HUES48 (cell line): ENCODE data around the gene SPOCD1.

Experiments used
- H3K27ac ChIP-seq: one replicate; pipeline ENCODE4 v1.7.0; 2013; ENCODE audit warnings: low read depth, low read length, inconsistent platforms
- H3K27me3 ChIP-seq: 2 replicates; pipeline ENCODE4 v1.6.1; 2013; ENCODE audit warnings: mild to moderate bottlenecking, low read length; ENCODE audit not compliant: control insufficient read depth, insufficient read depth
- H3K36me3 ChIP-seq: 2 replicates; pipeline ENCODE4 v1.6.1; 2013; ENCODE audit warnings: low read length; ENCODE audit not compliant: control insufficient read depth, insufficient read depth
- H3K4me1 ChIP-seq: 2 replicates; pipeline ENCODE4 v1.6.1; 2013; ENCODE audit warnings: mild to moderate bottlenecking, low read length; ENCODE audit not compliant: control insufficient read depth, insufficient read depth
- H3K4me3 ChIP-seq: 2 replicates; pipeline ENCODE4 v1.5.1; 2013; ENCODE audit warnings: mild to moderate bottlenecking, low read depth, low read length
- H3K9ac ChIP-seq: 2 replicates; pipeline ENCODE4 v1.6.1; 2013; ENCODE audit warnings: mild to moderate bottlenecking, low read depth, low read length, moderate library complexity
- H3K9me3 ChIP-seq: 2 replicates; pipeline ENCODE4 v1.6.1; 2013; ENCODE audit warnings: low read length; ENCODE audit not compliant: control insufficient read depth, insufficient read depth

SPOCD1 gene

DNA sequence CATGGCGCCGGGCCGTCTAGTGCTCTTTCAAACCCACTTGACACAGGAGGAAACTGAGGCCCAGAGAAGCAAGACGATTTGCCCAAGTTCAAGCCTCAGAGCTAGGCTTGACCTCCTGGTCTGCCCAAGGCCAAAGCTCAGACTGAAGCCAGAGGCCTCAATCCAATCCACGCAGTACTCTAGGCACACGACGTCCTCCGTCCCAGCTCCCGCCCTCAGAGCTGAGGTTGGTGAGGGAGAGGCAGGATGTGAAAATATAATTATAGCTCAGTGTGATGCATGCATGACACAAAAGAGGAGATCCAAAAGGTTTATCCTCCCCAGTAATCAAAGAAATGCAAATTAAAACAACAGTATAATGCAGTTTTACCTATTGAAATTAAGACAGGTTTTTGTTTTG lies 36.1 kb downstream of the SPOCD1 start:
- Histone ChIP-seq H3K36me3 (no peaks in the 10 kb centered on the region), H3K4me1 (peaks cover 24% of the 10 kb centered on the region), H3K27ac (no peak overlapping the region), H3K4me3 (no peak overlapping the region), H3K9ac (no peak overlapping the region), H3K9me3 (no peaks in the 10 kb centered on the region), H3K27me3 (peaks cover 5% of the 10 kb centered on the region)

DNA sequence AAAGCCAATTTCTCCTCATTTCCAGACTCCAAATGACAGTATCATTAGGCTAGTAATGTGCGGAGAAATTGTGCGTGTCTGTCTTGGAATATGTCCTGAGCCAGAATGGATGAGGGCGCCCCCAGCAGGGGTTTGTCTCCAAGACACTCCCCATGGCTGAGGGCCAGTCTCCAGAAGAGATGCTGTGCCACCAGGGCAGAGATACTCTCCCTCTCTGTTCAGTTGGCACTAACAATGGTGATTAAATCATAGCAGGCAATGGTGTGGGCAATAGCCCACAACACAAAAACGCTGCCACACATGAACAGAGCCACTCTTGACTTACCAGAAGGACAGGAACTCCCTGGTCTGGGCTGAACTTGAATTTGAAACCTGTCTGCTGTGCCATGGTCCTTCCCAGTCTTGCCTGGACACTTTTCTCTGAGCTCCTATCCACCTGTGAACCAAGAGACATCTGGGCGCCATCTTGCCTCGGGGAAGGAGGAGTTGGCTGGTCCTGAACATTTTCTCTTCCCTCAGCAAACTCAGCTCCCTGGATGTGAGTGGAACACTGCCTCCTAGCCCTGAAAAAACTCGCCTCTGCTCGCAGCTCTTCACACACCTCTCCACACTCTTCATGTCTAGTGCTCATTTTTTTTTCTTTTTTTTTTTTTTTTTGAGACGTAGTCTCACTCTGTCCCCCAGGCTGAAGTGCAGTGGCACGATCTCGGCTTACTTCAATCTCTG lies 36.9 kb downstream of the SPOCD1 start:
- Histone ChIP-seq H3K27ac (no peak overlapping the region), H3K4me1 (peaks cover 24% of the 10 kb centered on the region), H3K9me3 (no peaks in the 10 kb centered on the region), H3K36me3 (no peaks in the 10 kb centered on the region), H3K9ac (no peak overlapping the region), H3K27me3 (peaks cover 13% of the 10 kb centered on the region), H3K4me3 (no peak overlapping the region)

DNA sequence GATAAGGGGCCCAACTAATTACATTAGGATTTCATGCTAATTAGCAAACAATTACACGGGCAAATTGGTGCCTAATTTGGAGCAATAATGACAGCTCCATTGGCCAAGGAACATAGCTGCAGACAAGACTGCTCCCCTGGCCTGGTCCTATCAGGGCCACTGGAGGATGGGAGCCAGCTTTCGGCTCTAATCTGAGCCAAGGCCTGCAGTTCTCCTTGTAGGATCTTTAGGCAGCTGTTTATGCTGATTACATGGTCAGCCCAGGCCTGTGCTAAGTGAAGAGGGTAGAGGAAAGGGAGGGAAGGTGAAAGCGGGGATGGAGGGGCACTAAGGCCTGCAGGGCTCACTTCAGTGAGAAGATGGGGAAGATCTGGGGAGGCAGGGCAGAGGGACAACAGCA lies 39.3 kb downstream of the SPOCD1 start:
- no peak overlapping the region for H3K27ac ChIP-seq
- H3K9me3 ChIP-seq: no peaks in the 10 kb centered on the region
- H3K36me3 ChIP-seq: no peaks in the 10 kb centered on the region
- no peak overlapping the region for H3K9ac ChIP-seq
- no peak overlapping the region for H3K4me3 ChIP-seq
- peaks cover 13% of the 10 kb centered on the region; the same call in 1 of the 2 replicates for H3K4me1 ChIP-seq
- H3K27me3 ChIP-seq: peaks cover 37% of the 10 kb centered on the region

DNA sequence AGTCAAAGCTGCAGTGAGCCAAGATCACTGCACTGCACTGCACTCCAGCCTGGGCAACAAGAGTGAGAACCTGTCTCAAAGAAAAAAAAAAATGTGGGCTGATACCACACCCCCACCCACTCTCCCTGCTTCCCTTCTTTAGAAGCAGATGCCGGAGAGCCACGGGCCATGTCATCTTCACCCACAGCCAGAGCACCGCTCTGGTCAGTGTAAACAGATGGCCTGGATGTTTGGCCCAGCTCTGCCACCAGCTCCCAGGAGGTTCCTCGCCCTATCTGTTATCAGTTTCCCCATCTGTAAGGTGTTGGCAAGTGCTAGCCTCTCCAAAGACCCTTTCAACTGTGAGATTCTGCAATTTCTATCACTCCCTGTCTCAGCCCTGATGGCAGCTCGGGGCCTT lies 39.8 kb downstream of the SPOCD1 start:
- Histone ChIP-seq H3K27ac (no peak overlapping the region), H3K4me1 (peaks cover 8% of the 10 kb centered on the region; the same call in 1 of the 2 replicates), H3K9ac (no peak overlapping the region), H3K9me3 (no peaks in the 10 kb centered on the region), H3K4me3 (no peak overlapping the region), H3K27me3 (peaks cover 42% of the 10 kb centered on the region), H3K36me3 (no peaks in the 10 kb centered on the region)

DNA sequence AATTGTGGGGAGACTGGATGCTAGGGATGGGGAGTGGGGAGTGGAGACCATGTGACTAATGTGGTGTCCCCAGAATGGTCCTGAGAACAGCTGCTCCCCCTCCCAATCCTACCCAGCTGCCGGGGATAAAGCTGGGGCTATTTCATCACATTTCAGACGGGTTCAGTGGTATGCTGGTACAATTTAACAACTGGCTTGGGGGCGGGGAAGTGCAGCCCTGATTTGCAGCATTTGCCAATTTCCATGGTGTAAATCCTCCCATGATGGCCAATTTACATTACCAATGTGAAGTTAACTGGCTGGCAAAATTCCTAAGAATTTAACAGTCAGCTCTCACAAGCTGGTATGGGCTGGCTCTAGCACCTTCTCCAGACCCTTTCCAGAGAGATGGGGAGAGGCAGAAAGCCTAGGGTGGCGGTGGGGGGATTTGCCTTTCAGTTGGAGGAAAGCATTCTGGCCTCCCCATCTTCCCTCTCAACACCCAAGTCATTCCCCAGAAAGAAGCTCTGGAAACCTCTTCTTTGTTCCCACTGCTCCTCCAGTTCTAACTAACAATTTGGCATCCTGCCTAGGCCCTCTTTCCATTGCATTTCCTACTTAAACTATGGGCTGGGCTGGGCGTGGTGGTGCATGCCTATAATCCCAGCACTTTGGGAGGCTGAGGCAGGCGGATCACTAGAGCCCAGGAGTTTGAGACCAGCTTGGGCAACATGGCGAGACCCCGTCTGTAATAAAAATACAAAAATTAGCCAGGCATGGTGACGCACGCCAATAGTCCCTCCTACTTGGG lies 40.4 kb downstream of the SPOCD1 start:
- Histone ChIP-seq H3K4me3 (no peak overlapping the region), H3K9me3 (no peaks in the 10 kb centered on the region), H3K36me3 (no peaks in the 10 kb centered on the region), H3K9ac (no peak overlapping the region), H3K27ac (no peak overlapping the region), H3K4me1 (peaks cover 6% of the 10 kb centered on the region; the same call in 1 of the 2 replicates), H3K27me3 (peaks cover 48% of the 10 kb centered on the region)

DNA sequence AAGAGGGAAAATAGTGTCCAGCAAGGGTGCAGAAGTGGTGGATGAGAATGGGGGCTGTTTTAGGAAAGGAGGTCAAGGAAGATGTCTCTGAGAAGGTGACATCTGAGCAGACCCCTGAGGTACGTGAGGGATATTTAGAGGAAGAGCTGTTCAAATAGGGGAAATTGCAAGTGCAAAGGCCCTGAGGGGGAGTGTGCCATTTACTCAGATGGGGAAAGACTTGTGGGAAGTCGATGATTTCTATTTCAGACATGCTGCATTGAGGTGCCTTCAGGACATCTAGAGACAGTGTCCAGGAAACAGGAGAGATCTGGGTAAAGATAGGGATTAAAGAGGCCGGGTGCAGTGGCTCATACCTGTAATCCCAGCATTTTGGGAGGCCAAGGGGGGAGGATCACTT lies 41.3 kb downstream of the SPOCD1 start:
- Histone ChIP-seq H3K27me3 (peaks cover 55% of the 10 kb centered on the region), H3K4me3 (no peak overlapping the region), H3K4me1 (peaks cover 12% of the 10 kb centered on the region), H3K9me3 (no peaks in the 10 kb centered on the region), H3K36me3 (no peaks in the 10 kb centered on the region), H3K9ac (no peak overlapping the region), H3K27ac (no peak overlapping the region)

DNA sequence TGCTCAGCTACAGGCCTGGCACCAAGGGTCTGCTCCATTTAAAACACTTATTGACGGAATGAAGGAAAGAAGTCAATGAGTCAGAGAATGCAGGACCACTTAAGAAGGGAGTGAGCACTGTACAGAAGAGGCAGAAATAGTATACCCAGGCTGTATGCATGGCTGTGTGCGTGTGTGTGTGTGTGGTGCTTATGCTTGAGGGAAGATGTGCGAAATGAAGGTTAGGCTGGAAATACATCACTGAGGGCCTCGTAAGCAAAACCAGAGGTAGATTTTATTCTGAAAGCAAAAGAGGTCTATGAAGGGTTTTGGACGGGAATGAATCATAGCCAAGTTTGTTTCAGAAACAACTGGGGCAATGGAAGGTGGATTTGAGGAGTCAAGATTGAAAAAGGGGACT lies 42.0 kb downstream of the SPOCD1 start:
- H3K36me3 ChIP-seq: no peaks in the 10 kb centered on the region
- H3K9me3 ChIP-seq: no peaks in the 10 kb centered on the region
- no peak overlapping the region for H3K9ac ChIP-seq
- peaks cover 55% of the 10 kb centered on the region for H3K27me3 ChIP-seq
- H3K27ac ChIP-seq: no peak overlapping the region
- peaks cover 14% of the 10 kb centered on the region for H3K4me1 ChIP-seq
- no peak overlapping the region for H3K4me3 ChIP-seq

DNA sequence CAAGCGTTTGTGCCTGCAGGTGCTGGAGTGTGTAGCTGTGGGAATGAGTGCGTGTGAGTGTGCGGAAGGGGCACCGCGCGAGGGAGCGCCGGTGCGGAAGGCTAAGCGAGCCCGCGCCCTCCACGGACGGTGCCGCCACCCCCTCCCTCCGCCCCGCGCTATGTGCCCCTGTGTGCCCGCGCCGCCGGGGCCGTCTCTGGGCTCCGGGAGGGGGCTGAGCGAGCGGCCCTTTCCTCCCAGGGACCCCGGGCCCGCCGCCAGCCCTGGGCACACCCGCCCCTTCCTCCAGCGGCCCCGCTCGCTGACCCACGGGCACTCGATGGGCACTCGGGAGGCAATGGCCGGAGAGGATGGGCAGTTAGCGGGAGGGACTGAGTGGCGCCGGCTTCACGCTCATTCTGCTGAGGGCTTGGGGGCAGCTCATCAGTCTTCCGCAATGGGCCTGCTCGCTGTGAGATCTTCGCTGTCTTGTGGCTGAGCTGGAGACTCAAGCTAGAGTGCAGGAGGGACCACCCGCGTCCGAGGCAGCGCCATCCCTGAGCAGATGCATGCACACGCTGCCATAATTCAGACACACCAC lies 43.1 kb downstream of the SPOCD1 start:
- H3K4me3 ChIP-seq: peak overlapping the region; percentile 58

DNA sequence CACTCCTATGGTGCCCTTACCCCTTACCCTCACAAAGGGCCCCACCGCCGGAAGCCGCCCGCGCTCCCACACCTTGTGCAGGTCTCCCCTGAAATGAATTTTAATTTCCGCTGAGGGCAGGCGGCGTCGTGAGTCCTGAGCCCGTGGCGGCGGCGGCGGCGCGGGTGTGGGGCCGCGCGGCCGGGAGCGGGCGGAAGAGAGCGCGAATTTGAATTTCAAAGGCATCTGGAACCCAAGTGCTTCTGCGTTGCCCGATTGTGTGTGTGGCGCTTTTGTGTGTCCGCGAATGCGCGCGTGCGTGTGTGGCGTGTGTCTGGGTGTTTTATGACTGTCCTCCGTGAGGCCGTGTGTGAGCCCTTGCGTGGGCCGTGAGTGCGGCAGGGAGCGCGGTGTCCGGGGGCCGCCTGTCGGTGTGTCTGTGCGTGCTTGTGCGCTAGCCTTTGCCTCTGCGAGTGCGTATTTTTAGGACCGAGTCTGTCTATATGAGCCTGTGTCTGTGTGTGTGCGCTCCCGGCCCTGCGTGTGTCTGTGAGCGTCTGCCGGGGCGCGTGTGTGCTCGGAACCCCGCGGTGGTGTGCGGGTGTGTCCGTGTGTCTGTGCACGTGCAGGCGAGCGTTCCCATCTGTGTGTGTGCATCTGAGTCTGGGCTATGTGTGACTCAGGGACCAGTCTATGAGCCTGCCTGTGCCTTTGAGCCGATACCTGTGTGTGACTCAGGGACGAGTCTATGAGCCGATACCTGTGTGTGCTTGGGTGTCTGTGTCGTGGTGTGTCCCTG lies 43.7 kb downstream of the SPOCD1 start:
- H3K27ac ChIP-seq: no peak overlapping the region
- no peaks in the 10 kb centered on the region for H3K36me3 ChIP-seq
- no peak overlapping the region for H3K9ac ChIP-seq
- no peaks in the 10 kb centered on the region for H3K9me3 ChIP-seq
- peak overlapping the region; percentile 58 for H3K4me3 ChIP-seq
- peaks cover 14% of the 10 kb centered on the region for H3K4me1 ChIP-seq
- H3K27me3 ChIP-seq: peaks cover 55% of the 10 kb centered on the region

More for the DNA sequence above, 43.1 kb downstream of the SPOCD1 start:
- H3K27me3 ChIP-seq: peaks cover 55% of the 10 kb centered on the region
- no peak overlapping the region for H3K9ac ChIP-seq
- H3K27ac ChIP-seq: no peak overlapping the region
- H3K36me3 ChIP-seq: no peaks in the 10 kb centered on the region
- peaks cover 14% of the 10 kb centered on the region for H3K4me1 ChIP-seq
- no peaks in the 10 kb centered on the region for H3K9me3 ChIP-seq

DNA sequence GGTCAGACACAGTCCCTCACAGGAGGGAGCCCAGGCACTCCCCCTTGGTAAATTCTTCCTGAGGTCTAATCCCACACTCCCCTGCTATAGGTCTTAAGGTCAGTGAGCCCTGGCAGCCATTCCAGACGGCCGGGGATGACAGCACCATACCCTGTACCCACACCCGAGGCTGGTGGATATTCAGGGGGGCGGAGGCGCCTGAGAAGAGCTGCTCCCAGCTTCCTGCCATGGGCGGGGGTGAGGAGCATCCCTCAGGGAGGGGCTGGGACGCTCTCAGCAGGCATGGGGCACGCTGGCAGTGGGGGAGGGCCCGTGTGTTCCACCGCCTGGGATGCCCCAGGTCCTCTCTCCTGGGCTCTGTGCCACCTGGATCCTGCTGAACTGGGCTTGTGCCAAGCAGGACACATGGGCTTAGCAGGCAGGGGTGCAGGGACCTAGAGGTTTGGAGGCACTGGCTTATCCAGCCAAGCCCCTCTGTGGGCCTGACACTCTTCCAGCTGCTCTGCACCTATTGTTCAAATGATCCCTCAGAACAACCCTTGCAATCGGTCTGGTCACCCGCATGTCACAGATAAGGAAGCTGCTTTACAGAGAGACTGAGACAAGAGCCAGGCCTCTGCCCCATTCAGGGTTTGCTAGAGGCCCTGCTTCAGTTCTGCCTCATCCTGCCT lies 46.0 kb downstream of the SPOCD1 start:
- Histone ChIP-seq H3K36me3 (no peaks in the 10 kb centered on the region), H3K27me3 (peaks cover 54% of the 10 kb centered on the region), H3K4me3 (no peak overlapping the region), H3K9ac (no peak overlapping the region), H3K27ac (no peak overlapping the region), H3K9me3 (no peaks in the 10 kb centered on the region), H3K4me1 (peaks cover 30% of the 10 kb centered on the region)
